Smooth muscle cell of trachea (primary cell): ENCODE measurements around the gene OR2AJ1. TPM values are rescaled to one million over a fixed set of nuclear protein-coding genes. Genes with fewer than 3 reads are reported as not detected.

Experiments used
- total RNA-seq: library from RNA; depleted of rRNA; stranded (reverse); fragments of >200 nt; gene quantifications from 2 replicates; pipeline ENCODE4 v1.2.1, GENCODE V29; 2014

Gene OR2AJ1
- total RNA-seq: not detected in 2 replicates

GRCh38 chr1:247924868-247925267, at the start of gene OR2AJ1:
OR2AJ1 (plus strand) TSS chr1:247924889; CDS start chr1:247933769, 8,880 bp downstream.

GRCh38 chr1:247895163-247895637, 29.5 kb upstream of the OR2AJ1 start, which contains the start of gene OR2W3:
OR2W3 (plus strand) TSS chr1:247895587; CDS start chr1:247895587, 0 bp downstream.

GRCh38 chr1:247919952-247920351, 4.7 kb upstream of the OR2AJ1 start, which contains the start of gene OR2T8:
OR2T8 (plus strand) TSS chr1:247920252; CDS start chr1:247921018, 766 bp downstream.

GRCh38 chr1:247948558-247948957, 23.9 kb downstream of the OR2AJ1 start, which contains the start of gene OR2L8:
OR2L8 (plus strand) TSS chr1:247948858; CDS start chr1:247948858, 0 bp downstream.

GRCh38 chr1:247964933-247965332, 40.2 kb downstream of the OR2AJ1 start, which contains the start of gene OR2AK2:
OR2AK2 (plus strand) TSS chr1:247965233; CDS start chr1:247965377, 144 bp downstream.

Other genes with a start within 250 kb of the OR2AJ1 start
- not detected in 2 replicates for gene OR13G1, start 245.2 kb upstream of the OR2AJ1 start, total RNA-seq
- gene OR6F1, start 208.2 kb upstream of the OR2AJ1 start, total RNA-seq: not detected in 2 replicates
- not detected in 2 replicates for gene OR14K1, start 186.3 kb upstream of the OR2AJ1 start, total RNA-seq
- not detected in 2 replicates for gene OR14A2, start 176.7 kb upstream of the OR2AJ1 start, total RNA-seq
- not detected in 2 replicates for gene OR1C1, start 164.3 kb upstream of the OR2AJ1 start, total RNA-seq
- gene OR14A16, start 100.8 kb upstream of the OR2AJ1 start, total RNA-seq: not detected in 2 replicates
- not detected in 2 replicates for gene OR11L1, start 83.0 kb upstream of the OR2AJ1 start, total RNA-seq
- gene TRIM58, start 67.7 kb upstream of the OR2AJ1 start, total RNA-seq: under 0.01 TPM in 1 of 2 replicates, not detected in the other
- gene OR2W3, start 29.3 kb upstream of the OR2AJ1 start, total RNA-seq: not detected in 2 replicates
- not detected in 2 replicates for gene OR2T8, start 4.6 kb upstream of the OR2AJ1 start, total RNA-seq
- gene OR2L8, start 24.0 kb downstream of the OR2AJ1 start, total RNA-seq: not detected in 2 replicates
- not detected in 2 replicates for gene OR2AK2, start 40.3 kb downstream of the OR2AJ1 start, total RNA-seq
- gene OR2L5, start 88.8 kb downstream of the OR2AJ1 start, total RNA-seq: not detected in 2 replicates
- gene OR2L2, start 105.2 kb downstream of the OR2AJ1 start, total RNA-seq: under 0.01 TPM in 1 of 2 replicates, not detected in the other
- gene OR2L3, start 121.9 kb downstream of the OR2AJ1 start, total RNA-seq: not detected in 2 replicates
- gene OR2L13, start 170.3 kb downstream of the OR2AJ1 start, total RNA-seq: not detected in 2 replicates
- gene OR2M5, start 220.3 kb downstream of the OR2AJ1 start, total RNA-seq: not detected in 2 replicates
- not detected in 2 replicates for gene OR2M2, start 249.9 kb downstream of the OR2AJ1 start, total RNA-seq